NK-92 (cell line): ENCODE results near the gene CTNNBL1.

Source experiments
- DNase-seq: peaks from one replicate; lab custom pipeline; 2025; ENCODE audit not compliant: unreplicated experiment; lab: John Stamatoyannopoulos, UW

CTNNBL1 gene

GRCh38 chr20:37913567-37914366 lies 219.9 kb downstream of the CTNNBL1 start:
- DNase-seq, result no peak

GRCh38 chr20:37914367-37914671 lies 220.5 kb downstream of the CTNNBL1 start:
- no peak for DNase-seq

- DNase-seq, result no peak
These were observed 221.0 kb downstream of the CTNNBL1 start for GRCh38 chr20:37914672-37915433.

GRCh38 chr20:37915434-37915787 lies 221.6 kb downstream of the CTNNBL1 start:
- DNase-seq, result no peak

GRCh38 chr20:37915800-37916570 lies 222.2 kb downstream of the CTNNBL1 start:
- no peak for DNase-seq

- DNase-seq, result no peak
These were observed 223.6 kb downstream of the CTNNBL1 start for GRCh38 chr20:37917461-37917860.

- no peak for DNase-seq
These were observed 224.2 kb downstream of the CTNNBL1 start for GRCh38 chr20:37918035-37918434.

GRCh38 chr20:37919389-37920040 lies 225.7 kb downstream of the CTNNBL1 start:
- DNase-seq, result no peak

GRCh38 chr20:37920270-37920669 lies 226.4 kb downstream of the CTNNBL1 start:
- no peak for DNase-seq

GRCh38 chr20:37920679-37921322 lies 227.0 kb downstream of the CTNNBL1 start:
- no peak for DNase-seq

- no peak for DNase-seq
These were observed 227.6 kb downstream of the CTNNBL1 start for GRCh38 chr20:37921341-37921929.
